ENCODE measurements around the gene ECHDC3.

The ECHDC3 gene

DNA sequence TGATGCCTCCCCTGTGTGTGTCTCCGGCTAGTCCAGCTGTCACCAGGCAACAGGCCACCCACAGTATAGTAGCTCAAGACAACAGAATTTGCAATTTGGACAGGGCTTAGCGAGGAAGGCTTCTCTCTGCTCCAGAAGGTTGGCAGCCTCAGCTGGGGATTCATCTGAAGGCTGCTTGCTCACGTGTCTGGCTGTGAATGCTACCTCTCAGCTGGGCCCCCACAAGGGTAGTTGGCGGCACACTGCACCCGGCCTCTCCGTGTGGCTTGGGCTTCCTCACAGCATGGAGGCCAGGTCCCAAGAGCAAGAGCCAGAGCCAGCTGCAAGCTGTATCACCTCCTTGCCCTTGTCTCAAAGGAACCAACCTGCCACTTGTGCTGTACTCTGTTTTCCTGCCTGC, 19.2 kb downstream of the ECHDC3 start:
- DNase-seq (ENCODE audit: low read depth in 2 of 2): no peak
- TF ChIP-seq, protein P1, sequence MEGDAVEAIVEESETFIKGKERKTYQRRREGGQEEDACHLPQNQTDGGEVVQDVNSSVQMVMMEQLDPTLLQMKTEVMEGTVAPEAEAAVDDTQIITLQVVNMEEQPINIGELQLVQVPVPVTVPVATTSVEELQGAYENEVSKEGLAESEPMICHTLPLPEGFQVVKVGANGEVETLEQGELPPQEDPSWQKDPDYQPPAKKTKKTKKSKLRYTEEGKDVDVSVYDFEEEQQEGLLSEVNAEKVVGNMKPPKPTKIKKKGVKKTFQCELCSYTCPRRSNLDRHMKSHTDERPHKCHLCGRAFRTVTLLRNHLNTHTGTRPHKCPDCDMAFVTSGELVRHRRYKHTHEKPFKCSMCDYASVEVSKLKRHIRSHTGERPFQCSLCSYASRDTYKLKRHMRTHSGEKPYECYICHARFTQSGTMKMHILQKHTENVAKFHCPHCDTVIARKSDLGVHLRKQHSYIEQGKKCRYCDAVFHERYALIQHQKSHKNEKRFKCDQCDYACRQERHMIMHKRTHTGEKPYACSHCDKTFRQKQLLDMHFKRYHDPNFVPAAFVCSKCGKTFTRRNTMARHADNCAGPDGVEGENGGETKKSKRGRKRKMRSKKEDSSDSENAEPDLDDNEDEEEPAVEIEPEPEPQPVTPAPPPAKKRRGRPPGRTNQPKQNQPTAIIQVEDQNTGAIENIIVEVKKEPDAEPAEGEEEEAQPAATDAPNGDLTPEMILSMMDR (IDR thresholded peaks at IDR 0.05; ENCODE audit: low read depth, low read length): no peak
- no peak overlapping the region for H3K4me3 ChIP-seq (replicated peaks in 1 of 2; ENCODE audit: low read depth in 2 of 2, low read length in 2 of 2)

DNA sequence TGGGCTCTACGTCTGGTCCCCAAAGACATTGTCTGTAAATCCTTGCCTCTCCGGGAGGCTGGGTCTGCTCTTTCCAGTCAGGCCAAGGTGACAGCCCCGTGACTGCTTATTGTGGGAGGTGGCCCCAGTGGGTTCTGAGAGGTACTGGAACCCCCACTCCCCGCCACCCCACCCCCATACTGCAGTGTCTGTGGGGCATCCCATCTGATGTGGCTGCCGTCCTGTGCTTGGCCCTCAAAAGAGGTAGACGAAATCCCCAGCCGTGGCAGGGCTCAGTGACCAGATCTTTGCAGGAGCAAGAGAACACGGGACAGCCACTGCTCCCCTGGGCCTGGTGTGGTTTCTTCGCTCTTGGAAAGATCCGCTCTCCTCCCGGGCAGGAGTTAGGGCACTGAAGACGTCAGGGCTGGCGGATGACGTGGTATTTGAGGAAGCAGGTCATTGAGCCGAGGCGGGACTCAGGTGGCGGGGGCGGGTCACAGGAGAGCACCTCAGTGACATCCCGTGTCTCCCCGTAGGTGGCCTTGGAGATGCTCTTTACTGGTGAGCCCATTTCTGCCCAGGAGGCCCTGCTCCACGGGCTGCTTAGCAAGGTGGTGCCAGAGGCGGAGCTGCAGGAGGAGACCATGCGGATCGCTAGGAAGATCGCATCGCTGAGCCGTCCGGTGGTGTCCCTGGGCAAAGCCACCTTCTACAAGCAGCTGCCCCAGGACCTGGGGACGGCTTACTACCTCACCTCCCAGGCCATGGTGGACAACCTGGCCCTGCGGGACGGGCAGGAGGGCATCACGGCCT, 20.7 kb downstream of the ECHDC3 start:
- no peak for DNase-seq (ENCODE audit: low read depth in 2 of 2)
- TF ChIP-seq, protein P1 (IDR thresholded peaks at IDR 0.05; ENCODE audit: low read depth, low read length): no peak
- H3K4me3 ChIP-seq (replicated peaks in 1 of 2; ENCODE audit: low read depth in 2 of 2, low read length in 2 of 2): no peak overlapping the region

DNA sequence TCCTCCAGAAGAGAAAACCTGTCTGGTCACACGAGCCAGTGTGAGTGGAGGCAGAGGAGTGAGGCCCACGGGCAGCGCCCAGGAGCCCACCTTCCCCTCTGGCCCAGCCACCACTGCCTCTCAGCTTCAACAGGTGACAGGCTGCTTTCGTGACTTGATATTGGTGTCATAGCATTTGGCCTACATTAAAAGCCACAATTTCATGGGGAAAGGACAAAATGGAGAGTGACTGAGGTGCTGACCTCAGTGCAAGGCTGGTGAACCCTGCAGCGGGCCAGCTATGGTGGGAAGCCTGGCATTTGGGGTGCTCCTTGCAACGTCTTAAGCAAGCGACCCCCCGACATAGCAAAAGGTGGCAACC, 21.3 kb downstream of the ECHDC3 start:
- TF ChIP-seq, protein P1 (IDR thresholded peaks at IDR 0.05; ENCODE audit: low read depth, low read length): no peak
- no peak for DNase-seq (ENCODE audit: low read depth in 2 of 2)
- no peak overlapping the region for H3K4me3 ChIP-seq (replicated peaks in 1 of 2; ENCODE audit: low read depth in 2 of 2, low read length in 2 of 2)

DNA sequence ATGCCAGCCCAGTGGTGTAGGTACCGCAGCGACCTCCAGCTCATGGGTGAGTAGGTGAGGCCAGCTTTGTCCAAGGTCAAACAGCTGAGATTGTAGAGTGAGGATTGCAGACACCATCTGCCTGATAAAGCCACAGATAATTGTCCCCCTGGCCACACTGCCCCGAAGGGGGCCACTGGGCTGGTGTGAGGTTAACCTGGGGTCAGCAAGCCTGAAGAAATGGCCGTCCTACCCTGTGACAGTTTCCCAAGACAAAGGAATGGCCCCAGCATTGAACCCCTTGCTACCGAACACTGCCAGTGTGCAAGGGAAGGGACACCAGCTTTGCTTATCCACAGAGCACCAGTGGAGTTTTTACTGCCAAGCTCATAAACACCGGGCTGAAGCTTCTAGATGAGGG, 23.0 kb downstream of the ECHDC3 start:
- no peak for DNase-seq (ENCODE audit: low read depth in 2 of 2)
- TF ChIP-seq, protein P1 (IDR thresholded peaks at IDR 0.05; ENCODE audit: low read depth, low read length): no peak
- H3K4me3 ChIP-seq (replicated peaks in 1 of 2; ENCODE audit: low read depth in 2 of 2, low read length in 2 of 2): no peak overlapping the region

DNA sequence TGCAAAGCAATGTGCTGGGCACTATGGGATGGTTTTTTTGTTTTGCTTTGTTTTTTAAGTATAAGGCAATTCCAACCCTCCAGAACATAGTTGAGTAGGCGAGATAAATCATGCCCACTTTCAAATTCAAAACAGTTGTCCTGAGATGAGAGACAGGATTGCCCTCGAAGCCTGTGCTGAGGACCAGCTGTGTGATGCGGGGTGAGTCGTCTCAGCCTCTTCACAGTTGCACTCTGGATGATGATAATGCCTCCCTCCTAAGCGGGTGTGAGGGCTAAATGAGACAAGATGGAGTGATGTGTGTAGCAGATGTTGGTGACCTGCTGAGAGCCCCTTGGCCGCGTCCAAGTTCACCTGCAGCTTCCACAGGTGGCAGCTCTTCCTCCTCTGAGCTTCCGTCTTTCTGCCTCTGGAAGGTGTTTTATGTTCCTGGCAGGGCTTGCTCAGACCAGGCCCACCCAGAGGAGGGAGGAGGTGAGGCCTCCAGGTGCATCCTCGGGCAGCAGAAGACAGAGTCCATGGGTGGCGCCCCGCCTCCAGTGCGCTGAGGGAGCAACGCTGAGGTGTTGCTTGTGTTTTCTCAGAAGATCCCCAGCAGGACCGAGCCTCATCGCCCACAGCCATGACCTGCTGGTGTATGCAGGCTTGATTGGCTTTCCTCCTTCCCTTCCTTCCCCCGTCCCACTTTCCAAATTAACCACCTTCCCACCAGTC, 30.6 kb downstream of the ECHDC3 start:
- DNase-seq (ENCODE audit: low read depth in 2 of 2): no peak
- TF ChIP-seq, protein P1 (IDR thresholded peaks at IDR 0.05; ENCODE audit: low read depth, low read length): no peak
- no peak overlapping the region for H3K4me3 ChIP-seq (replicated peaks in 1 of 2; ENCODE audit: low read depth in 2 of 2, low read length in 2 of 2)

DNA sequence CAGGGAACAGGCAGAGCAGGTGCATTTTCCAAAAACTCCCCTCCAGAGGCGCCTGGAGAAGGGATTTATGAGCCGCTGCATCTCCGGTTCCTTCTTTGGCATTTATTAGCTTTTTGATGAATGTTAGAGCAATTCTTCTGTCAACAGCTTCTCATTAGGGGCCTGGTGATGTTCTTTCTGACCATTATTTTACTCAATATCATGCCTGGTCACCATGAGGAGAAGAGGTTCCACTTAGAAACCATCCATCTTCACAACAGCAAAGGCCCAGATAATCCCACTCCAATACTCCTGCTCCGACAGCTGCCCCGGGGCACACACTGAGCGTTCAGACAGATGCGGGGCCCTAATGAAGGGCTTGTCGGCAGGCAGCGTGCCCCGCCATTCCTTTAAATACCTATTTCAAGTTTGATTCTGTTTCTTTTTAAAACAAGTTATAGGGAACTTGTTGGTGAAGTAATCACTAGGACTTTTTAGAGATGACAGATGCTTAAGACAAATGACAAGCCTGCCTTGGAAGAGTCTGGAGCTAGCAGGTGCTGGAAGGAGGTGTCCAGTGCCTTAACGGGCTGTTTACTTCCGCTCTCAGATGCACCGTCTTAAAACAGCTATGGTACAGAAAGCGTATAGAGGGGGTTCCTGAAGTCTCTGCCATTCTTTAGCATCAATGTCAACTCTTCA, 31.7 kb downstream of the ECHDC3 start:
- TF ChIP-seq, protein P1 (IDR thresholded peaks at IDR 0.05; ENCODE audit: low read depth, low read length): no peak
- H3K4me3 ChIP-seq (replicated peaks in 1 of 2; ENCODE audit: low read depth in 2 of 2, low read length in 2 of 2): no peak overlapping the region
- no peak for DNase-seq (ENCODE audit: low read depth in 2 of 2)

Data from cardiac fibroblast (primary cell).